Kidney (tissue), 14 donors: ENCODE measurements around the gene OR6K6. TPM values are rescaled to one million over a fixed set of nuclear protein-coding genes. Genes with fewer than 3 reads are reported as not detected.
A peak's percentile ranks its signal among the peaks of the same experiment; 100 is the strongest.

Experiments used
- DNase-seq, 5 donors: peaks; one replicate each; pipeline ENCODE4 v3.0.0-alpha.2; 2013 to 2020
- FAIRE-seq: peaks from 2 replicates; lab custom pipeline; 2012; peaks lifted over from hg19 to GRCh38; lab: Jason Lieb, UNC
- H3K27ac ChIP-seq, 2 donors: one replicate each; pipeline ENCODE4 v1.7.0; 2013; ENCODE audit warnings: low read depth in 2 of 2, low read length in 2 of 2, inconsistent platforms in 1 of 2
- H3K27me3 ChIP-seq: one replicate; pipeline ENCODE4 v1.7.1; 2013; ENCODE audit warnings: low read length, inconsistent platforms; ENCODE audit not compliant: control insufficient read depth, insufficient read depth
- H3K36me3 ChIP-seq, 3 donors: one replicate each; pipeline versions ENCODE4 v1.7.0 to v1.7.1; 2013; ENCODE audit warnings: low read length in 3 of 3, control low read depth in 1 of 3, inconsistent platforms in 1 of 3; ENCODE audit not compliant: insufficient read depth in 3 of 3, control insufficient read depth in 2 of 3
- H3K4me1 ChIP-seq, 3 donors: one replicate each; pipeline versions ENCODE4 v1.7.0 to v1.7.1; 2013; ENCODE audit warnings: low read length in 3 of 3, inconsistent platforms in 1 of 3, low read depth in 1 of 3; ENCODE audit not compliant: control insufficient read depth in 2 of 3, insufficient read depth in 2 of 3
- H3K4me3 ChIP-seq, 3 donors: one replicate each; pipeline versions ENCODE4 v1.7.0 to v1.8.1; 2013; ENCODE audit warnings: low read length in 3 of 3, control low read depth in 1 of 3, inconsistent platforms in 1 of 3
- H3K9ac ChIP-seq, 3 donors: one replicate each; pipeline versions ENCODE4 v1.7.0 to v1.7.1; 2013; ENCODE audit warnings: low read length in 3 of 3, control low read depth in 1 of 3, inconsistent platforms in 1 of 3
- H3K9me3 ChIP-seq, 3 donors: one replicate each; pipeline versions ENCODE4 v1.7.0 to v1.7.1; 2013; ENCODE audit warnings: low read length in 3 of 3, control low read depth in 1 of 3, inconsistent platforms in 1 of 3; ENCODE audit not compliant: control insufficient read depth in 2 of 3, insufficient read depth in 1 of 3
- CTCF ChIP-seq: IDR thresholded peaks from 3 replicates; pipeline ENCODE4 v1.5.1; 2012; ENCODE audit warnings: mild to moderate bottlenecking, moderate library complexity, borderline replicate concordance; ENCODE audit not compliant: insufficient read depth; ENCODE audit errors: extremely low read depth
- intact Hi-C: fragments of 100-400 bp; cut with DNase I; formaldehyde crosslinking; loops from one replicate; pipeline ENCODE4 v1.11.1; 2022
- polyA plus RNA-seq: library from polyadenylated mRNA; stranded (reverse); fragments of 350-450 nt; fragmentation: Illumina TruSeq; extraction: RNeasy Lipid Tissue Mini Kit (QIAGEN cat#74804); gene quantifications from one replicate; pipeline ENCODE4 v1.2.3, GENCODE V29; 2014; ENCODE audit warnings: low read depth, low replicate concordance; ENCODE audit not compliant: insufficient read depth
- total RNA-seq: library from RNA; stranded (reverse); fragmentation: NEBNext Ultra II Directional; extraction: Animal tissue kit (Norgen Biotek cat#: 25700); gene quantifications from one replicate; pipeline ENCODE4 v1.2.1, GENCODE V29; 2021
- donor health status: control.
- donor health status: control.
- donor health status: control.
- donor health status: control.
- donor health status: control.
- donor health status: DM: yes; HTN: yes; CAD: no.
- donor health status: Normal renal cell carcinoma (clear cell type).

OR6K6 gene
- total and polyA plus RNA-seq, 2 donors from 2014 or later = not detected

DNA sequence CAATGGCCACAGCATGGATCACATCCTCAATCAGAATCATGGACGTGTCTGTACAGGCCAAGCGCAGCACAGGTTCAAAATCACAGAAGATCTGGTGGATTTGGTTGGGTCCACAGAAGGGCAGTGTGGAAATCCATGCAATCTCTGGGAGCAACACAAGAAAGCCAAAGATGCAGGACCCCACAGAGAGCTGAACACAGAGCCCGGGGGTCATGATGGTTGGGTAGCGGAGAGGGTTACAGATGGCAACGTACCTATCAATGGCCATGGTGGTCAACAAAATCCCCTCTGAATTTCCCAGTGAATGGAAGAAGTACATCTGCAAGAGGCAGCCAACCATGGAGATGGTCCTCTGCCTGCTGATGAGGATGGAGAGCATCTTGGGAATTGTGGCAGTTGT is 30.1 kb upstream of the OR6K6 start:
- H3K4me1 ChIP-seq = no peaks in the 10 kb centered on the region
- no peaks in the 10 kb centered on the region for H3K9me3 ChIP-seq
- no peak overlapping the region for H3K27ac ChIP-seq
- no peaks in the 10 kb centered on the region for H3K36me3 ChIP-seq
- FAIRE-seq (no peak), DNase-seq (no peak)
- intact Hi-C loops = no loop called here
- H3K9ac ChIP-seq = no peak overlapping the region
- H3K27me3 ChIP-seq = no peaks in the 10 kb centered on the region
- H3K4me3 ChIP-seq = no peak overlapping the region
- no peak for TF ChIP-seq CTCF

DNA sequence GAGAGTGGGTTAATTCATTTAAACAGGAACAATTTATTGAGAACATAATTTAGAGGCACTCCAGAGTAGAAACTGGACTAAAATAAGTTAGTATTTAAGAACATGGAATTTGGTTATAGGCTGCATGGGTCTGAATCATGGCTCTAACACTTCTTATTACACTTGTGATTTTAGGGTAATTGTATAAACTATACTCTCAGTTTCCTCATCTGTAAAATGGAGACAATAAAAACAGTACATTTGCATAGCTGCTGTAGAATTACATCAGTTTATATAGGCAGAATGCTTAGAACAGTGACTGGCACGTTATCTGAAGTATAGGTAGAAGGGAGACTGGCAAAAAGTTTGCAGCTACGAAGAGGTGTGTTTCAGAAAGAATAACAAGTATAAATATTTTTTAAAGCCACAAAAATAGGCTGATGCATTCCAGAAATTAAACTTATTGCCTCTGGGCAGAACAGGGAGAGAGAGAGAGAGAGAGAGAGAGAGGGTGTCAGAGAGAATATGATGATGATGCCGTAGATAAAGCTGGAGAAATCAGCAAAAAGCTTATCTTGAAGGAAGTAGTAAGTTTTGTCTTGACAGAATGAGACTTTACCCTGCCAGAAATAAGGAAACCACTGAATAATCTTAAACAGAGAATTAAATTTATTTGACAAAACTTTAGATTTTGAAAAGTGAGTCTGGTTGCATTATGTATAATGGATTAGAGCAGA is 25.9 kb upstream of the OR6K6 start:
- H3K9ac ChIP-seq = no peak overlapping the region
- intact Hi-C loops = no loop called here
- H3K36me3 ChIP-seq = no peaks in the 10 kb centered on the region
- TF ChIP-seq CTCF = no peak
- H3K4me3 ChIP-seq = no peak overlapping the region
- FAIRE-seq = no peak
- no peaks in the 10 kb centered on the region for H3K9me3 ChIP-seq
- DNase-seq = no peak
- no peaks in the 10 kb centered on the region for H3K4me1 ChIP-seq
- H3K27me3 ChIP-seq = no peaks in the 10 kb centered on the region
- H3K27ac ChIP-seq = no peak overlapping the region

- Histone ChIP-seq H3K36me3 (no peaks in the 10 kb centered on the region), H3K9me3 (no peaks in the 10 kb centered on the region), H3K9ac (no peak overlapping the region), H3K27me3 (no peaks in the 10 kb centered on the region), H3K4me3 (peak overlapping the region in 1 of 3 donors; percentile 12), H3K4me1 (no peaks in the 10 kb centered on the region), H3K27ac (no peak overlapping the region)
- FAIRE-seq (no peak), DNase-seq (no peak)
- intact Hi-C loops = no loop called here
- TF ChIP-seq CTCF = no peak
Observed at GRCh38 chr1:158730453-158730852, 24.1 kb upstream of the OR6K6 start.
